Measurements from ENCODE around the gene MAPK8.

- TF ChIP-seq EZH2 (IDR thresholded peaks at IDR 0.05; ENCODE audit: insufficient read depth, low read length) (no peak), CTCF (IDR thresholded peaks at IDR 0.05; ENCODE audit: insufficient read depth, low read depth, low read length) (no peak)
Observed at GRCh38 chr10:48410503-48410902, 104.0 kb downstream of the MAPK8 start.
